GM18951 (cell line): ENCODE measurements around the gene CCDC122.

Source experiments
- POLR2A ChIP-seq: IDR thresholded peaks from 4 replicates; pipeline ENCODE4 v1.6.1; 2011; ENCODE audit warnings: mild to moderate bottlenecking; ENCODE audit not compliant: insufficient read length, insufficient read depth; ENCODE audit errors: extremely low read depth
- in situ Hi-C: fragments of 300-500 bp; cut with MboI; formaldehyde crosslinking; loops from one replicate; pipeline ENCODE4 v1.12.0; 2022; ENCODE audit warnings: low sequenced_read_pairs, mixed read lengths, inconsistent platforms; ENCODE audit not compliant: unreplicated experiment

CCDC122 gene

GRCh38 chr13:43894438-43894837 is 14.9 kb upstream of the CCDC122 start:
- TF ChIP-seq POLR2A = no peak
- in situ Hi-C loops = no loop called here

DNA sequence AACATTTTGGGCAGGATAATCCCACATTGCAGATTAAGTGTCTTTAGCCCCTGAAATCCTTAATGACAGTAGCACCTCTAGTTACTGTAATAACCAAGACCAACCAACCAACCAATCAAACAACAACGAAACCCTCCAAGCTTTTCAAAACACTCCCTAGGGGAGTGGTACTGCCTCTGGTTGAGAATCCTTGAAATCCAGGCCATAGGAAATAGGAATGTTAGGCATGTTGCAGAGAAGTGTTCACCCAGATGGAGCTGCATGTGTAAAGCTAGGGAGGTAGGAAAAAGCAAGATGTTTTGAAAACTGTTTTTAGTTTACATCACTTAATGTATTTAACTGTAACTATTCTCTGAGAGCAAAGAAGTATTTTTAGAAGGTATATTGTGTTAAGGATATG is 4.7 kb upstream of the CCDC122 start:
- TF ChIP-seq POLR2A = no peak
- in situ Hi-C loops = no loop called here

GRCh38 chr13:43883631-43884030 is 4.1 kb upstream of the CCDC122 start:
- TF ChIP-seq POLR2A = no peak
- in situ Hi-C loops = no loop called here

GRCh38 chr13:43881580-43881979 is 2.0 kb upstream of the CCDC122 start:
- in situ Hi-C loops = no loop called here
- TF ChIP-seq POLR2A = no peak

GRCh38 chr13:43880926-43881325 is 1.4 kb upstream of the CCDC122 start:
- no peak for TF ChIP-seq POLR2A
- in situ Hi-C loops = no loop called here

DNA sequence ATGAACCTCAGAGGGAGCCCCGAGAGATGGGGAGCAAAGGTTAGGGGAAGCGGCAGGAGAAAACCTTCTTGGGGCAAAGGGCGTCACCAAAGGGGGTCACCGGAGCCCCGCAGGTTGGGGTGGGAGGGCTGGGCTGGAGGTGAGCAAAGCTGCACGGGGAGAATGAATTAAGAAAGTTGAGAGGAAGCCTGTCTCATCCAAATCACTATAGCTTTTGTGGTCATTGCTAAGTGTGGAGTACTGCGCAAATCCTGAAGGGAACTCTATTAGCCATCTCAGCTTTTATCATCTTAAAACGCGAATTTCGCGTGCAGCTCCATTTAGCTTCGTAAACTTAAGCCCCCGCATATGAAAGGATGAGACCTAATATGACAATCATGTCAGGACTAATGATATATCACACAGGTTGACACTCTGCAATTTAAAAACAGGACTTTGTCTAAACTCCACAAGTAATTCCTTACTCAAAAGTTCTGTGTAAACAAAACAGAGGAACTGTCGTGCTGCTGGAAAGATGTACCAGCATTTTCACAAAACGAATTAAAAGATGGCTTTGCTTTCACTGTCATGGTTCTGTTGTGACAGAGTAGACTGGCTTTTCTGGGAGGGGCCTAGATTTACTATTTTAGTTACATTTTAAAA is 795 bp upstream of the CCDC122 start:
- in situ Hi-C loops = no loop called here
- no peak for TF ChIP-seq POLR2A

DNA sequence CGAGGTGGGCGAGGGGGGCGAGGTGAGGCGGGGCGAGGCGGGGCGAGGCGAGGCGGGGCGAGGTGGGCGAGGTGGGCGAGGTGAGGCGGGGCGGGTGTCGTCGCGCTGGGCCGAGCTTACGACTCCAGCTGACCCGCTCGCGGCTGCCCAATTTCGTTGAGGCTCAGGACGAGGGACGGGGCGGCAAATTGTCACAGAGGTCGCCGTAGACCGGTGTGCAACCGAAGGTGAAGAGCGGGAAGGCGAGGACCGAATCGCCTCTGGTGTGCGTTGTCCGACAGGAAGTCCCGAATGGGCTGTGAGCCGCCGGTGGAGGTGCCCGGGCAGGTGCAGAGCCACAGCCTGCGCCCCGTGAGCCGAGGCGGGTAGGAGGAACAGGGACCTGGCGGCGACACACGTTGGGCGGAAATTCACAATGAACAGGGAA is 228 bp upstream of the CCDC122 start, which contains the start of gene LACC1:
Gene LACC1, plus strand, starts transcription at position 150 of the 427 bp plus-strand sequence. CDS start 1,082 bp downstream, outside the sequence.
- in situ Hi-C loops = no loop called here
- peak; percentile 5 for TF ChIP-seq POLR2A

- in situ Hi-C loops = no loop called here
Measured at GRCh38 chr13:43877766-43878165, 1.8 kb downstream of the CCDC122 start.

DNA sequence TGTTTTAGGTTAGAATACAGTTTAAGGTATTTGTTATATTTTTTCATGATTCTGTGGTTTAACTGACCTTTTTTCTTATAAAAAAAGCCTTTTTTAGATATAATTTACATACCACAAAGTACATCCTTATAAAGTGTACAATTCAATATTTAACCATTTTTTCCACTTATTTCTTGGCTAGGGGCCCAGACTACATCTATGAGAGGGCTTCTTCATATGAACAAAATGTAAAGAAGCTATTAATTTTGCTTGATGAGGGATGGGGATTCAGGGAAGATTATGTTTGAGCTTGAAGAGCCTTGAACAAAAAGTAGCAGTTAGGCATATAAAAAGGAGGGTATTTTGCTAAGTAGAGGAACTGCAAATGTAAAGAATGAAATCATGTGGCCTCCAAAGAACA is 2.2 kb downstream of the CCDC122 start:
- no peak for TF ChIP-seq POLR2A
- in situ Hi-C loops = no loop called here

More at GRCh38 chr13:43877766-43878165, 1.8 kb downstream of the CCDC122 start:
- no peak for TF ChIP-seq POLR2A

- no peak for TF ChIP-seq POLR2A
- in situ Hi-C loops = no loop called here
Measured at GRCh38 chr13:43876366-43876765, 3.2 kb downstream of the CCDC122 start.

DNA sequence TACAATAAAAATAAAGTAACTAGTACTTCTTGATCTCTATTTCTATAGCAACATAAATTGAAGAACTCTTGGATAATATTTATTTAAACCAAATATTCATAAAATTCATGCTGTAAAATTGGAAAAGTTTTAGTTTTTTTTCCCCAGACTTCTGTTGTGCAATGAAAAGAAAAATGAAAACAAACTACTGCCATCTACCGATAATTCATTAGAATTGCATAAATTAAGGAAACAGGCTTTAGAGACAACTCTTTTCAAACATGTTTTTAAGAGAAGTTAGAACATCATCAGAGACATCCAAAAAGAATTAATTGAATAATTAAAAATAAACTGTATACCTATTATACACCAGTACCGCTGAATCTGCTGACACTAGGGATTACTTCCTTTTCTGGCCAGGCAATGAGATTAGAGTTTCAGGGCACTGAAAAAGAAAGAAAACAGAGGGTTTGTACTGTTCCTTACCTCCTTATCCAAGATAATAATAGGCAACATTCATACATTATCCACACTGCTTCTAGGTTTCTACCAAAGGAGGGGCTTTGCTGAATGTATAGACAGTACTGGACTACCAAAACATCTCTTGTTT is 4.9 kb downstream of the CCDC122 start:
- in situ Hi-C loops = no loop called here
- TF ChIP-seq POLR2A = no peak

- in situ Hi-C loops = no loop called here
- TF ChIP-seq POLR2A = no peak
Measured at GRCh38 chr13:43872181-43872580, 7.4 kb downstream of the CCDC122 start.

DNA sequence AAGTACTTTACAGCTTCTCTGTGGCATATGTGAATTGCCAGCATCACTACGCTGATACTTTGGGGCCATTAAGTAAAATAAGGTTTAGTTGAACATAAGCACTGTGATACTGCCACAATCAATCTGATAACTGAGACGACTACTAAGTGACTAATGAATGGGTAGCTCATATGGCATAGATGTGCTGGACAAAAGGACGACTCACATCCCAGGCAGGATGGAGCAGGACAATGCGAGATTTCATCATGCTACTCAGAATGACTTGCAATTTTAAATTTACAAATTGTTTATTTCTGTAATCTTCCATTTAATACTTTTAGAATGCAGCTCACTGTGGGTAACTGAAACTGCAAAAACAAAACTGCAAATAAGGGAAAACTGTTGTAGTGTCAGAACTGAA is 13.6 kb downstream of the CCDC122 start:
- TF ChIP-seq POLR2A = no peak
- in situ Hi-C loops = no loop called here

DNA sequence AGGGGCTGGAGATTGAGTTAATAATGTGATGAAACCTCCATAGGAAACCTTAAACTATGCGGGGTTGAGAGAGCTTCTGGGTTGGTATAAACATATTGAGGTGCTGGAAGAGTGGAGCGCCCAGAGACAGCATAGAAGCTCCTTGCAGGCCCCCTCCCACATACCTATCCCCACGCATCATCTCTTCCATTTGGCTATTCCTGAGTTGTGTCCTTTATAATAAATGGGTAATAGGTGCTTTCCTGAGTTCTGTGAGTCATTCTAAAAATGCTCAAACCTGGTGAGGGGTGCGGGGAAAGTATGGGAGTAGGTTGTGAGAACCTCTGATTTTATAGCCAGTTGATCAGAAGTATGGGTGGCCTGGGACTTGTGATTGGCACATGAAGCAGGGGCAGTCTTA is 14.6 kb downstream of the CCDC122 start:
- in situ Hi-C loops = no loop called here
- TF ChIP-seq POLR2A = no peak
